BJ (cell line): ENCODE data around the gene TSPAN15. TPM values are rescaled to one million over a fixed set of nuclear protein-coding genes. Genes with fewer than 3 reads are reported as not detected.
"Not testable (repeated sequence)": the region's sequence is repeated elsewhere in the genome, so short reads cannot be mapped to it uniquely, and the experiment has no call there.

Experiments used
- CTCF ChIA-PET: fragments of 350-600 bp; formaldehyde crosslinking; extraction: SDS; loops from one replicate; lab custom pipeline; 2021; ENCODE audit warnings: antibody characterized with exemption, inconsistent platforms; lab: Yijun Ruan, JAX
- POLR2A ChIA-PET: fragments of 300-600 bp; sonication (Branson Sonifier 250); formaldehyde crosslinking; extraction: SDS; loops from one replicate; lab custom pipeline; 2021; ENCODE audit warnings: antibody characterized with exemption; lab: Charles Lee
- DNase-seq: peaks from one replicate; pipeline ENCODE4 v3.0.0-alpha.2; 2011; ENCODE audit warnings: low read depth
- H3K27me3 ChIP-seq: 2 replicates; pipeline ENCODE4 v1.6.0; 2011; ENCODE audit warnings: low read length; ENCODE audit not compliant: control insufficient read depth, insufficient read depth
- H3K36me3 ChIP-seq: 2 replicates; pipeline ENCODE4 v1.5.1; 2011; ENCODE audit warnings: low read length; ENCODE audit not compliant: control insufficient read depth, insufficient read depth
- H3K4me3 ChIP-seq: 2 replicates; pipeline ENCODE4 v1.5.1; 2011; ENCODE audit warnings: low read depth, mild to moderate bottlenecking, control low read depth, low read length
- polyA plus RNA-seq: library from polyadenylated mRNA; depleted of rRNA; stranded (reverse); fragments of >200 nt; gene quantifications from 2 replicates; pipeline ENCODE4 v1.2.3, GENCODE V29; 2011
- TF ChIP-seq, protein P1 (sequence below): IDR thresholded peaks from 2 replicates; pipeline ENCODE4 v1.5.1; 2011; ENCODE audit warnings: low read depth, mild to moderate bottlenecking, control low read depth, inconsistent platforms, low read length, moderate library complexity; ENCODE audit not compliant: insufficient read depth

The TSPAN15 gene
- polyA plus RNA-seq, 1 experiment = 0.94 TPM

DNA sequence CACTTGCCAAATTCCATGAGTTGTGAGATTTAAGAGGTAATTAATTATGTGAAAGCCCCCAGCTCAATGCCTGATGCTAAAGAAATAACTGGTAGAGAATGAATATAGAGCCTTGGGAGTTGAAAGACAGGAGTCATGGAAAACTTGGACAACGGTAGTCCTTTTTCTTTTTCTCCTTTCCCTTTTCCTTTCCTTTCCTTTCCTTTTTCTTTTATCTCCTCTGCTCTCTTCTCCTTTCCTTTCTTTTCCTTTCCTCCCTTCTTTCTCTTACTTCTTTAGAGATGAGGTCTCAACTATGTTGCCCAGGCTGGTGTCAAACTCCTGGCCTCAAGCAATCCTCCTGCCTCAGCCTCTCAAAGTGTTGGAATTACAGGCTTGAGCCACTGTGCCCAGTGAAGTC lies 7.9 kb upstream of the TSPAN15 start:
- ChIA-PET CTCF (interaction anchor here (1.3 kb wide), 1 partner anchor 64 kb away, joined by 3 read pairs; no protein-coding TSS in a partner anchor), POLR2A (no interaction called here)
- TF ChIP-seq, protein P1, sequence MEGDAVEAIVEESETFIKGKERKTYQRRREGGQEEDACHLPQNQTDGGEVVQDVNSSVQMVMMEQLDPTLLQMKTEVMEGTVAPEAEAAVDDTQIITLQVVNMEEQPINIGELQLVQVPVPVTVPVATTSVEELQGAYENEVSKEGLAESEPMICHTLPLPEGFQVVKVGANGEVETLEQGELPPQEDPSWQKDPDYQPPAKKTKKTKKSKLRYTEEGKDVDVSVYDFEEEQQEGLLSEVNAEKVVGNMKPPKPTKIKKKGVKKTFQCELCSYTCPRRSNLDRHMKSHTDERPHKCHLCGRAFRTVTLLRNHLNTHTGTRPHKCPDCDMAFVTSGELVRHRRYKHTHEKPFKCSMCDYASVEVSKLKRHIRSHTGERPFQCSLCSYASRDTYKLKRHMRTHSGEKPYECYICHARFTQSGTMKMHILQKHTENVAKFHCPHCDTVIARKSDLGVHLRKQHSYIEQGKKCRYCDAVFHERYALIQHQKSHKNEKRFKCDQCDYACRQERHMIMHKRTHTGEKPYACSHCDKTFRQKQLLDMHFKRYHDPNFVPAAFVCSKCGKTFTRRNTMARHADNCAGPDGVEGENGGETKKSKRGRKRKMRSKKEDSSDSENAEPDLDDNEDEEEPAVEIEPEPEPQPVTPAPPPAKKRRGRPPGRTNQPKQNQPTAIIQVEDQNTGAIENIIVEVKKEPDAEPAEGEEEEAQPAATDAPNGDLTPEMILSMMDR = no peak
- no peak for DNase-seq
- Histone ChIP-seq H3K4me3 (no peak overlapping the region), H3K36me3 (no peaks in the 10 kb centered on the region), H3K27me3 (no peaks in the 10 kb centered on the region)

- DNase-seq = no peak
- ChIA-PET POLR2A (no interaction called here), CTCF (interaction anchor here (0.6 to 1.0 kb wide), 3 partner anchors 13 to 32 kb away, joined by 3 read pairs; no protein-coding TSS in a partner anchor)
- TF ChIP-seq, protein P1 = no peak
- H3K36me3 ChIP-seq = no peaks in the 10 kb centered on the region
- H3K4me3 ChIP-seq = no peak overlapping the region
- no peaks in the 10 kb centered on the region for H3K27me3 ChIP-seq
Observed at GRCh38 chr10:69445041-69445440, 6.2 kb upstream of the TSPAN15 start.

GRCh38 chr10:69446229-69446628 lies 5.0 kb upstream of the TSPAN15 start:
- TF ChIP-seq, protein P1 = no peak
- DNase-seq = no peak
- ChIA-PET POLR2A (no interaction called here), CTCF (interaction anchor here (1.0 to 1.1 kb wide), 2 partner anchors 11 to 35 kb away, joined by 3 to 6 read pairs; no protein-coding TSS in a partner anchor)
- Histone ChIP-seq H3K27me3 (no peaks in the 10 kb centered on the region), H3K4me3 (no peak overlapping the region), H3K36me3 (no peaks in the 10 kb centered on the region)

- POLR2A ChIA-PET = interaction anchor here (0.6 kb wide), 1 partner anchor 8 kb away, joined by 3 read pairs; no protein-coding TSS in a partner anchor
- H3K36me3 ChIP-seq = no peaks in the 10 kb centered on the region
- H3K4me3 ChIP-seq = no peak overlapping the region
- DNase-seq = peak; percentile 50
- H3K27me3 ChIP-seq = peaks cover under 1% of the 10 kb centered on the region; the same call in 1 of the 2 replicates
- TF ChIP-seq, protein P1 = no peak
- CTCF ChIA-PET = interaction anchor here (0.7 to 1.1 kb wide), 4 partner anchors 10 to 45 kb away, joined by 3 to 6 read pairs (median 4); no protein-coding TSS in a partner anchor
Observed at GRCh38 chr10:69446650-69447151, 4.6 kb upstream of the TSPAN15 start.

DNA sequence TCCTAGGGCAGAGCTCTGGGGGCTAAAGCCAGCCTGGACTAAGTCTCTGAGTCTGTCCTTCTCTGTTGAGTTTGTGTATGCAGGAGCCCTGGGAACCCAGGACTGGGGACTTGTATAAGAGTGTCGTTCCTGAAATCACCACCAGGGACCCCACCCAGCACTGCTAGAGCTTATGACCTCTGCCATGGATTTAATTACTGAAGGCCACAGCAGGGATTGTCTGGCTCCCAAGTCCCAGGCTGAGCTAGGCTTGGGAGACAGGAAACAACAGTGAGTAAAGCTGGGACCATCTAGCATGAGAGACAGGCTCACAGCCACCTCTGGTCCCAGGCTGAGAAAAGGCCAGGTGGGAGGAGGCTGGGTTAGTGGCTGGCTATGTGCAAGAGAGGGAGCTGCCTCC lies 1.4 kb upstream of the TSPAN15 start:
- no peak for DNase-seq
- Histone ChIP-seq H3K27me3 (peaks cover 6% of the 10 kb centered on the region), H3K4me3 (no peak overlapping the region), H3K36me3 (no peaks in the 10 kb centered on the region)
- TF ChIP-seq, protein P1 = peak; percentile 47
- ChIA-PET CTCF (interaction anchor here (0.6 to 4.2 kb wide), 6 partner anchors 10 to 284 kb away, joined by 3 to 17 read pairs (median 4); no protein-coding TSS in a partner anchor), POLR2A (no interaction called here)

GRCh38 chr10:69450395-69450794 lies 870 bp upstream of the TSPAN15 start:
- H3K4me3 ChIP-seq, POLR2A ChIA-PET, H3K36me3 ChIP-seq, H3K27me3 ChIP-seq, DNase-seq: not testable (repeated sequence)
- CTCF ChIA-PET = interaction anchor here (0.6 to 4.2 kb wide), 6 partner anchors 10 to 283 kb away, joined by 3 to 17 read pairs (median 4); no protein-coding TSS in a partner anchor
